Activated T-cell treated with anti-CD3 and anti-CD28 coated beads for 1 hour (primary cell): ENCODE measurements around the gene CD81.

Source experiments
- DNase-seq: peaks from one replicate; pipeline ENCODE4 v3.0.0-alpha.2; 2020; ENCODE audit warnings: low read depth

CD81 gene

DNA sequence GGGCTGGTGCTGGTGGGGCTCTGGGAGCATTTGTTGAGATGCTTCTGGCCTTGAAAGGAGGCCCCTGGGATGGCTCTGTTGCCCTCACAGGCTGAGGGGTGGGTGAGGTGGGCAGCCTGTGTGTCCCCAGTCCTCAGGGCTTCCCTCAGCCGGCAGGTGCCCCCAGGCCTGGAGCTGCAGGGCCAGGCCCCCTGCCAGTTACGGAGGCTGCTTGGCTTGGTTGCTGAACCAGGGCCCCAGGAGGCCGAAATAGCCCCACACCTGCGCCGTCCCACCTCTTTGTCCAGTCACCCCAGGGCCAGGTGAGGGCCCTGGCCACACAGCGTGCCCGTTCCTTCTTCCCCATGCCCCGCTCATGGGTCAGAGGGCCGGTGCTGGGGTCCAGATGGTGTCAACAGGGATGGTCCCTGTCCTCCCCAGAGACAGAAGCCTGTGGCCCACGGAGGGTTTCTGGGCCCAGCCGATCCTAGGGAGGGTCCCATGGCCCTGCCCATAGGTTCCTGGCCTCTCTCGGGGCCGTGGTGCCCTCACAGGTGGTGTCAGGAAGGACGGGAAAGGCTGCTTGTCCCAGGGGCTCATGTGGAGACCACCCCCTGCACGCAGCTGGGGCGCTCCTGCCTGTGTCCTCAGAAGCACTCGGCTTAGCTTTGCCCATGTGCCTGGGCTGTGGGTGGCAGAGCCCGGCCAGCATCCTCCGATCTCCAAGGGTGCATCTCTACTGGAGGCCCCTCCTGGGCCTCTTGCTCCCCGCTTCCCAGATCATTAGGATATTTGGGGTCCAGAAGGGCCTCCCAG is 14.3 kb downstream of the CD81 start:
- DNase-seq = no peak

DNA sequence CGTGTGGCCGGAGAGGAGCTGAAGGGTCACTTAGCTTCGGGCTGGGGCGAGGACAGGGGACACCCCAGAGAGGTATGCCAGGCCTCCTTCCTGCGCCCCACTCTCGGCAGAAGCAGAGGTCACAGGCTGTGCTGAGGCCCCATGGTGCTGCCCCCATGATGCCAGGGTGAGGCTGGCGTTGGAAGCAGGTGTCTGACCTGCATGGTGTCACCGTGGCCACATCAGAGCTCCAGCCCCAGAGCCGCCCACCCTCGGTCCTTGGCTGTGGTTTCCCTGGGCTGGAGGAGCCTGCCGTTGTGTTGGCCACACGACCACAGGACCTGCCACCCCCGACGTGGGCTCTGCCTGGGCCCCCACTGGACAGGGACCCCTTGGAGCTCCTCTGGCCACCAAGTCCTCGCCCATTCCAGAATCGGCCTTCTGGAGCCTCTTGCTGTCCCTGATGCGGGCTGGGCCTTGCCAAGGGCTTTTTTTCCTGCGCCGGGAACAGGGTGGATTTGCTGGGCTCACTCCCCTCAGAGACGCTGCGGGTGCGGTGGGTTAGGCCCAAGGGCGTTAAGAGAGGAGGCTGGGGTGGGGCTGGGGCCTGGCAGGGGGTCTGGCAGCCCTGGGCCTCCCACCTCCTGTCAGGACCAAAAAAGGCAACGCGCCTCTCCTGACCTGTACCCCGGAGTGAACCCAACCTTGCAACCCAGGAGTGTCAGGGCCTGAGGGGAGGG is 15.3 kb downstream of the CD81 start:
- DNase-seq = no peak

DNA sequence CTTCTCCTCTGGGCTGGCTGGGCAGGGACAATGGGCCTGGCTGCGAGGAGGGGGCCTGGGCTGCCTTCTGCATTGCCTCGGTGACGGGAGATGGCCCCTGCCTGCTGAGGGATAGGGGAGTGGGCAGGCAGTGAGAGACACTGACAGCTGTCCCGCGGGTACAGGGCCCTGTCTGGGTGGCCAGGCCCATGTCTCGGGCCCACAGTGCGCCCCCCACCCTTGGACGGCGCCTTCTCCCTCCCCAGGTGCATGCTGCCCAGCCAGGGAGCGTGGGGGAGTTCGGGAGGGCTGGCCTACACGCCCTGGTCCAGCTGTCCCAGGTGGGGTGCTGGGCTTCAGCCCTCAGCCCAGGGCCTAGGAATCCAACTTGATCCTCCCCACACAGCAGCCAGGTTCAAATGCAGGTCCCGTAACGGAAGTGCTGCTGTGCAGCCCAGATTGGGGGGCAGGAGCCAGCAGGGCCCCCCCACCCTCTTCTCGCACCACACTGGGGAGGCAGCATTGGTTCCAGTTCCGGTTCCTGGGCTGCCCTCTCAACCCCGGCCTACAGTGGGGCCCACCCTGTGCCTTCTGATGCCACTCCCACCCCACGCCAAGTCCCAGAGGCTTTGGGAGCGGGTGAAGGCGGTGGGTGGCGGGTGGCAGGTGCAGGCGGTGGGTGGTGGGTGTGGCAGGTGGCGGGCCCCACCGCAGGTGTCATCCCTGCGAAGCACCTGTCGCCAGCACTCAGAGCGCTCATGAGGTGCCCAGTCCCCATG is 16.2 kb downstream of the CD81 start:
- DNase-seq = no peak

DNA sequence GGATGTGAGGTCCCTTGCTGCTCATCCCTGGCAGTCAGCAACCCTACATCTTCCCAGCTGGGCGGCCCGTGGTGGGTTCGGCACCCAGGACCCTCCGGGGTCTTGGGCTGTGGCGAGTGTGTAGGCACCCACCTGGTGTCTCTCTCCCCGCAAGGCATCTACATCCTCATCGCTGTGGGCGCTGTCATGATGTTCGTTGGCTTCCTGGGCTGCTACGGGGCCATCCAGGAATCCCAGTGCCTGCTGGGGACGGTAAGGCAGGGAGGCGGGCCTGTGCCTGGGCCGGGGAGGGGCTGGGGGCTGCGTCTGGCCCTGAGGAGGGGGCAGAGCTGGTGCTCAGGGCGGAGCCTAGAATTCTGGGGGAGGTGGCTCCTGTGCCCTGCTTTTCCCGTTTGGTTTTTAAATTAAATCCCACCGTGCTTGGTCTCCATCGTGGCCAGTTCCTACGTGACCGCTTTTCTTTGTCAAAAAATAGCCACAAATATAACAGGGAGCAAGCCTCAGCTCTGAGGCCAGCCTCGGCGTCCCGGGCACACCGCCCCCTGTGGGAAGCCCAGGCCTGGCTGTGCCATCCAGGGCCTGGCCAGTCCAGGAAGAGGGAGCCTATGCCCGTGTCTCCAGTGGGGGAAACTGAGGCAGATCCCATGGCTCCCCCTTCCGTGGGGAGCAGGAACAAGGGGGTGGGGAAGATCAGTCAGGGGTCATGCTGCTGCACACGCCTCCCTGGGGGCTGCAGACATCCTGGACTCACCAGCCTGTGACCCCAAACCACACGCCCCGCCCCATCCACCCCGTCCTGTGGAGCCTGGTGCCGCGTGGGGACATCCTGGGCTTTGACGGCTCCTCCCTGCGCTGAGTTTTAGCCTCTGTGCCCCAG is 17.1 kb downstream of the CD81 start:
- DNase-seq = no peak

DNA sequence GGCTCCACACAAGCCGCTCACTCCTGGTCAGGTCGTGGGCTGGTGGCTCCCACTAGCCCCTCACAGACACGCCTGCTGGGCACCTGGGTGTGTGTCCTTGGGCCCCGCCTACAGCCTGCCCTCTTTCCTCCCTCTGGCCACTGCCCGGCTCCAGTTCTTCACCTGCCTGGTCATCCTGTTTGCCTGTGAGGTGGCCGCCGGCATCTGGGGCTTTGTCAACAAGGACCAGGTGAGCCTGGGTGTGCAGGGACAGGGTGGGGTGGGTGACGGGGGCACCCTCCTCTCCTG is 17.7 kb downstream of the CD81 start:
- no peak for DNase-seq

DNA sequence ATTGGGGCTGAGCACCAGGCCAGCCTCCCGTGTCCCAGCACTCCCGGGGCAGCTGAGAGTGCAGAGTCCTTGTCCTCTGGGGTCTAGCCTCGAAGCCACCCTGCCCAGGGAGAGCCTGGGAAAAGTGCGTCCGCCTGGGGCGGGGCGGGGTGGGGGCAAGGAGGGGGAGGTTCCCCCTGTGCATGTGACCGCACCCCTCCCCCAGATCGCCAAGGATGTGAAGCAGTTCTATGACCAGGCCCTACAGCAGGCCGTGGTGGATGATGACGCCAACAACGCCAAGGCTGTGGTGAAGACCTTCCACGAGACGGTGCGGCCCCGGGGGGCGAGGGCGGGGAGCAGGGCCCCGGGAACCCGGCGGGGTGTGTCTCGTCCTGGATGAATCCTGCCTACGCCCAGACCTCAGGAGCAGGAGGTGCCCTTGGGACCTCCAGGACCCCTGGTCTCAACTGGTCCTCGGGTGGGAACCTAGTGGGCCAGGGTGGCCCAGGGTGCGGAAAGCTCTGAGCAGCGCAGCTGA is 18.2 kb downstream of the CD81 start:
- no peak for DNase-seq

DNA sequence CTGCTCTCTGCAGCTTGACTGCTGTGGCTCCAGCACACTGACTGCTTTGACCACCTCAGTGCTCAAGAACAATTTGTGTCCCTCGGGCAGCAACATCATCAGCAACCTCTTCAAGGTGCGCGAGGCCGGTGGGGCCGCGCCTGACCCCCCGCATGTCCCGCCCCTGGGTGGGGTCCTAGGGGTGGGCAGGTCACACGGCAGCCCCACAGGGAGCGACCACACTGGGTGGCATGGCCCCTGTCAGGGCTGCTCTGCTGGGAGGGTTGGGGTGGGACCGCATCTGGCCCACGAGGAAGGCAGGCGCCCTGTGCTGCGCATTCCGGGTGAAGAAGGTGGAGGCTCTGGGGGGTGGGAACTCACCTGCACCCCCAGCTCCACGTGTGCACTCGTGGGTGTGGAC is 18.7 kb downstream of the CD81 start:
- DNase-seq = no peak

DNA sequence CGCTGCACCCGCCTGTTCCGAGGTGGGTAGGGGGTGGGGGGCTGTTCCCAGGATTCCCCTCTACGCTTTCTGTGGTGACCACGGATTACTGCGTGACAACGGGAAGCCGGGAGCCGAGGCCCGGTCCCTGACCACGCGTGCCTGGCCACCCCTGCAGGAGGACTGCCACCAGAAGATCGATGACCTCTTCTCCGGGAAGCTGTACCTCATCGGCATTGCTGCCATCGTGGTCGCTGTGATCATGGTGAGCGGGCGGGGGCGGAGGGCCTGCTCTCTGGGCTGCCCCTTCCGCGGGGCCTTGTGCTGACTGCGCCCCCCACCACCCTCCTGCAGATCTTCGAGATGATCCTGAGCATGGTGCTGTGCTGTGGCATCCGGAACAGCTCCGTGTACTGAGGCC is 19.4 kb downstream of the CD81 start:
- no peak for DNase-seq

DNA sequence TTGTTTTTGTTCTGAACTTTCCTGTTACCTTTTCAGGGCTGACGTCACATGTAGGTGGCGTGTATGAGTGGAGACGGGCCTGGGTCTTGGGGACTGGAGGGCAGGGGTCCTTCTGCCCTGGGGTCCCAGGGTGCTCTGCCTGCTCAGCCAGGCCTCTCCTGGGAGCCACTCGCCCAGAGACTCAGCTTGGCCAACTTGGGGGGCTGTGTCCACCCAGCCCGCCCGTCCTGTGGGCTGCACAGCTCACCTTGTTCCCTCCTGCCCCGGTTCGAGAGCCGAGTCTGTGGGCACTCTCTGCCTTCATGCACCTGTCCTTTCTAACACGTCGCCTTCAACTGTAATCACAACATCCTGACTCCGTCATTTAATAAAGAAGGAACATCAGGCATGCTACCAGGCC is 19.9 kb downstream of the CD81 start:
- DNase-seq = no peak

DNA sequence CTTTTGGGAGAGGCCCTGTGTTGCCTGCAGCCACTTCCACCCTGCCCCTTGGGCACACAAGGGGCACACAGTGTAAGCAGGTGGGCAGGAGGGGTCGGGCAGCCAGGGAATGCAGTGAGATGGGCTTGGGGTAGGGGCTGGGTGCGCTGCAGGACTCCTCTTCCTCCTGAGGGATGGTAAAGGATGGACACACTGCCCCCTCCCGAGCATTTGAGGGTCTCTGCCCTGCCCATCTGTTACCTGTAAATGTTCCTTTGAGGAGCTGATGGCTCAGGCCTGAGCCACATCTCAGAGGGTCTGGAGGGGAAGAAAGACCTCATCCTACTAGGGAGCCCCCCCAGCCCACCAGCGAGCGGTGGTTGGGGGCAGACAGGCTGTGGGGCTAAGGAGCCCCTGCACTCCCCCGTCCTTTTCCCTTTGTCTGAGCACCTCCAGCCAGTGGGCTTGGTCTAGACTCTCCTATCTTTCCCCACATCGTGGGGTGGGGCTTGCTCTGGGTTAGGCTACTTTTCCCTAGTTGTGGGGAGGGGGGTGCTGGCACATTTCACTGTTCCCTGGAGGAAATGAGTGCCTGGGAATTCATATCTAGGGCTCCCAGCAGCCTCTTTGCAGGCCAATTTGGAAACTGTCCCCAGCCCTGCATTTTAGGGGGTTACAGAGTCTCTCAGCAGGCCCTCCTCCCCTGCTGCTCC is 21.7 kb downstream of the CD81 start:
- DNase-seq = no peak

DNA sequence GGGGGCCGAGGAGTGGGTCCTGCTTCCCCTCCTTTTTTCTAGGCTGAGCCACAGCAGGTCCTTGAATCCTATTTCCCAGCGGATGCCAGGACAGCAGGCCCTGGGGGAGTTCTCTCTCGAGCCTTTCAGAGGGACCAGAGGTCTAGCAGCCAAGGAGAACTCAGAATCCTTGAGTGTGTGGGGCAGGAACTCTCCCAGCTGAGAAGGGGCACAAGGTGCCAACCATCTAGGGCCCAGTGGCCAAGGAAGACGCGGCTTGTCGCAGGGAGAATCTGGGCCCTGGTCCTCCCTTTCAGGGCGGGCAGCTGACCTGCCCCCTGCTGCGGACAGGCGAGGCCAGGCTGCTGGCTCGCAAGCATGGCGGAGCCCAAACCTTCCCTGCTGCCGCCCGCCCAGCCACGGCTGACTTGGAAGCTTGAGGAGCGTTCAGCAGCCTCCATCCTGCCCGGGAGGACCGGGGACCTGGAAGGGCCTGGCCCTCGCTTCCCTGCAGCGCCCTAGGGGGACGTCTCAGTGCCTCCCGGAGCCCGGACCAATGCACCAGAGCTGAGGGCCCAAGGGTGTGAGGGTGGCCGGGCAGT is 22.5 kb downstream of the CD81 start:
- DNase-seq = no peak

DNA sequence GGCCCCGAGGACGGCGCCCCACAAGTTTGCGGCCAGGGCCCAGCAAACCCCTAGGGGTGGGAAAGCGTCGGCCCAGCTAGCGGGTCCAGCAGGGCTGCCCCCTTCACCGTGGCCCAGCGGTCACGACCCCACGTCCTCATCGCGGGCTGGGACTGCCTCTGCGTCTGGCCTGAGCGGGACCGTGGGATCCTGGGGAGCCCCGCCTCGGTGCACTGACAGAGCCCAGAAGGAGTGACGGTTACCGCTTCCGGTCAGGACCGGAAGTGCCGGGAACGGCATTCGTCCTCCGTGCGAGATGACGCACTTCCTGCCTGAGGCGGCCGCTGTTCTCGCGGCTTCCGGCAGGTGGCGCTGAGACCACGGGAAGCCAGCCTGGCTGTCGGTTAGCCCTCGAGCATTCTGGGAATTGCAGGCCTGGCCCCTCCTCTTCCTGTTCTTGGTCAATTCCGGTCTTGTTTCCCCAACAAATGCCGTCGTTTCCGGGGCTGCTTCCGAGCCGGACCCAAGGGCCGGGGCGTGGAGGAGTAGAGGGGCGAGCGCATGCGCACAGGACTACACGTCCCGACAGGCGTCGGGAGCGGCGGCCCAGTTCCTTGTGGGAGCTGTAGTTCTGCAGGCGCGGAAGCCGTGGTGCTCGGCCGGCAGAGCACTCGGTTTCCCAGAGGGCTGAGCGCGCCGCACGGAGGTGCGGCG is 23.1 kb downstream of the CD81 start, which contains the start of gene TSSC4:
Gene TSSC4 (plus strand): TSS at position 682 of the 693 bp plus-strand sequence. CDS start 1,884 bp downstream, outside the sequence.
- DNase-seq = peak; percentile 98

DNA sequence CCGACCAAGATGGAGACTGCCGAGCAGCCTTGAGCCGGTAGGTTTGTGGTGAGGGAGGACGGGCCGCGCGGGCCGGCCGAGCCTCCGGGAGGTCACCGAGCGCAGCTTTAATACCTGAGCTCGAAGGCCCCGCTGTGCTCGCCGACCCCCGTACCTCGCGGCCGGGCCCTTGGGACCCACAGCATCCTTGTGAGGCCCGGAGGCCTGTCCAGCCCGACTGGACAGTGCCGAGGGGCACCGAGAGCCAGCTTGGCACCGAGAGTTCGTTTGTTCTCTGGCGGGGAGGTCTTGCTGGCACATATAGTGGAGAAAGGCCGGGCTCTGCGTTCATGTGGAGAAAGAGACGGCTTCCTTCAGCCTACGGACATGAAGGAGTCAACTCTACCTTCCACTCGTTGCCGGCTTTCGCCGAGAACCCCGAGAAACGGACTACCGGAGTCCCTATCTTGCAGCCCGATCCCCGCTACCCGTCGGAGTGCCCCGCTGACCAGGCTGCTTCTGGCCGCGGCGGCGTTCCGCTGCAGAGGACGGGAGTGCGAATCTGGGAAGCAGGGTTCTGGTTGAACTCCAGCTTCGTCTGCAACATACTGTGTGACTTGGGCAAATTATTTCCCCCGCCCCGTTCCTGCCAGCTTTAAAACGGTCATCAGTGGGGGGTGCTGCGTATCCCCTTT is 23.8 kb downstream of the CD81 start:
- no peak for DNase-seq

DNA sequence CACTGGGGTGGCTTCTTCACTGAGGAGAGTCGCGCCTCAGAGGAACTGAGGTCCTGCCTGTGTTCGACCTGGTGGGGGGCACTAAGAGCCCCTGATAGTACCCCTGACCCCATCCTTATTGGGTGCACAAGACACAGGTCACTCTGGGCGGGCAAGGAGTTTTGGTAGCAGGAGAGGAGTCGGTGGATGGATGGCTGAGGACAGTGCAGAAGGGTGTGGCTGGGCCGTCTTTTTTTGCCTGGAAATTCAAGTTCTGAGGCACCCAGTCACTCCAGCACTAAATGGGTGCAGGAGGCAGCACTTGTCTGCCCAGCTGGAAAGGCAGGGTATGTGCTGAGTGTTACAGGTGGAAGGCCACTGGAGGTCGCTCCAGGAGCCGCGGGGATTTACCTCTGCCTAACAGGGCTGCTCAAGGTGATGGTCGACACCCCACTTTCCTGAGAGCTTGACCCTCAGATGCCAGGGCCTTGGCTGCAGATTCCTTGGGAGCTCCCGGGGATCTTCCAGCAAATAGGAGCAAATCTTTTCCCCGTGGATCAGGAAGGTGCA is 24.4 kb downstream of the CD81 start:
- no peak for DNase-seq

DNA sequence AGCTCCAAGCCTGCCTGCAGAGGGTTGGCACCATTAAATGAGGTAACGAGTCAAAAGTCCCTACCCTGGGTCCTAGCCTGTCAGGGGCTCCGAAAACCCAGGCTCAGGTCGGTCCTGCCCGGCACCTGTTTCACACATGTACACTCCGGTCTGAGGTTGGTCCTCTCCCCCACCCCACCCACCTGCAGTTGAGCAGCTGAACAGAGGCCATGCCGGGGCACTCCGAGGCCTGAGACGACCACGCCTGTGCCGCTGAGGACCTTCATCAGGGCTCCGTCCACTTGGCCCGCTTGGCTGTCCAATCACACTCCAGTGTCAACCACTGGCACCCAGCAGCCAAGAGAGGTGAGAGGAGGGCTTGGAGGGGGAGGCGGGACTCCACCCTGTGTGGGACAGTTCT is 25.0 kb downstream of the CD81 start:
- DNase-seq = no peak

DNA sequence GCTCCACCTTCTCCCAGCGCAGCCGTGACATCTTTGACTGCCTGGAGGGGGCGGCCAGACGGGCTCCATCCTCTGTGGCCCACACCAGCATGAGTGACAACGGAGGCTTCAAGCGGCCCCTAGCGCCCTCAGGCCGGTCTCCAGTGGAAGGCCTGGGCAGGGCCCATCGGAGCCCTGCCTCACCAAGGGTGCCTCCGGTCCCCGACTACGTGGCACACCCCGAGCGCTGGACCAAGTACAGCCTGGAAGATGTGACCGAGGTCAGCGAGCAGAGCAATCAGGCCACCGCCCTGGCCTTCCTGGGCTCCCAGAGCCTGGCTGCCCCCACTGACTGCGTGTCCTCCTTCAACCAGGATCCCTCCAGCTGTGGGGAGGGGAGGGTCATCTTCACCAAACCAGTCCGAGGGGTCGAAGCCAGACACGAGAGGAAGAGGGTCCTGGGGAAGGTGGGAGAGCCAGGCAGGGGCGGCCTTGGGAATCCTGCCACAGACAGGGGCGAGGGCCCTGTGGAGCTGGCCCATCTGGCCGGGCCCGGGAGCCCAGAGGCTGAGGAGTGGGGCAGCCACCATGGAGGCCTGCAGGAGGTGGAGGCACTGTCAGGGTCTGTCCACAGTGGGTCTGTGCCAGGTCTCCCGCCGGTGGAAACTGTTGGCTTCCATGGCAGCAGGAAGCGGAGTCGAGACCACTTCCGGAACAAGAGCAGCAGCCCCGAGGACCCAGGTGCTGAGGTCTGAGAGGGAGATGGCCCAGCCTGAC is 26.0 kb downstream of the CD81 start:
- DNase-seq = no peak

DNA sequence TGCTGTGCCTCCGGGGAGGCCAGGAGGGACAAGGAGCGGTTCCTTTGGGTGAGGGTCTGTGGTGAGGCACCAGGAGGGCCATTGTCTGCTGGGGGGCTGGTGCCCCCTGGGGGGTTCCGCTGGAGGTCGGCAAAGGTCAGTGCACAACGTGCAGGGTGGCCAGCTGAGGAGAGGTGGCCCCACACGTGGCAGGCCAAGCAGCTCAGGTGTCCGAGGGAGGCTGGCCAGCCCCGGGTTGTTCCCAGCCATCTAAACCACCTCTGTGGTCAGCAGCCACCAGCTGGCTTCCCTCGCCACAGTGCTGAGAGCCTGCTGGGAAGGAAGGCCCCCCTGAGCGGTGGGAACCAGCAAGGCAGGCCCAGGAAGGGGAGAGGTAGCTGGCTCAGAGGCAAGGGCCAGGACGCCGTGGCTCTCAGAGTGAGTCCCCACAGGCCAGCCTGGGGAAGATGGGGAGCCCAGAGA is 27.7 kb downstream of the CD81 start:
- no peak for DNase-seq

DNA sequence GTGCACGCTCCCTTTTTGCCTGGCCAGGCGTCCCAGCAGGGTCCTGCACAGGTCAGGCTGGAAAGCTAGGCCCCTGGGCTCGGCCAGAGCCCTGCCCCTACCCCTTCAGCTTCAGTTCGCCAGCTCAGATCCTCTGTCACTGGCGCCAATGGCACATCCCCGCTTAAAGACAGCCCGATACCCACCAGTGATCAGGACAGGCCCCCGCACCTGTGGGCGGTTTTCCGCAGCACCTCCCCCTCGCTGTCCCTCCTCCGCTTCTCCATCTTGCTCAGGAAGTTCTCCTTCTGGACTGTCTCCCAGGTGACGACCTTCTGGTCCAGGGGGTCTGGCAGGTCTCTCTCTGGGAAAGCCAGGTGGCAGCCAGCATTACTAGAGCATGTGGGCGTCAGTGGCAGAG is 29.3 kb downstream of the CD81 start:
- DNase-seq = no peak
